HL-60 (cell line): ENCODE data around the gene PTPRR.

Experiments used
- DNase-seq, 2 experiments: peaks; one replicate each; pipeline ENCODE4 v3.0.0-alpha.2; 2010 to 2020; ENCODE audit warnings: low read depth in 1 of 2, low spot score in 1 of 2
- H3K27ac ChIP-seq: fragments of 250-450 bp; sonication (Bioruptor Pico); replicated peaks from 2 replicates; pipeline ENCODE4 v1.5.1; 2020; ENCODE audit warnings: mild to moderate bottlenecking, moderate library complexity
- H3K27me3 ChIP-seq: fragments of 250-450 bp; sonication (Bioruptor Pico); 2 replicates; pipeline ENCODE4 v1.5.1; 2021; ENCODE audit warnings: mild to moderate bottlenecking, moderate library complexity; ENCODE audit not compliant: insufficient read depth, poor library complexity, severe bottlenecking
- H3K4me3 ChIP-seq: replicated peaks from 2 replicates; pipeline ENCODE4 v1.5.1; 2011; ENCODE audit warnings: mild to moderate bottlenecking, control low read depth, low read length; ENCODE audit not compliant: insufficient read depth
- CTCF ChIP-seq: IDR thresholded peaks from one replicate; pipeline ENCODE4 v1.5.1; 2011; ENCODE audit warnings: low read length, control low read depth, inconsistent platforms; ENCODE audit not compliant: insufficient read depth
- GABPA ChIP-seq: IDR thresholded peaks from 2 replicates; pipeline ENCODE4 v1.6.1; 2012; ENCODE audit warnings: low read depth
- POLR2AphosphoS5 ChIP-seq: IDR thresholded peaks from 2 replicates; pipeline ENCODE4 v1.6.1; 2012; ENCODE audit warnings: low read depth
- REST ChIP-seq: IDR thresholded peaks from 2 replicates; pipeline ENCODE4 v1.6.1; 2012; ENCODE audit warnings: low read depth; ENCODE audit not compliant: insufficient replicate concordance
- SPI1 ChIP-seq: IDR thresholded peaks from 2 replicates; pipeline ENCODE4 v1.6.1; 2012; ENCODE audit warnings: low read depth, mild to moderate bottlenecking, borderline replicate concordance

Gene PTPRR

GRCh38 chr12:70784042-70784668, 136.4 kb downstream of the PTPRR start:
- no peak overlapping the region for H3K4me3 ChIP-seq
- TF ChIP-seq SPI1: no peak
- H3K27me3 ChIP-seq: no peaks in the 10 kb centered on the region
- DNase-seq: no peak
- H3K27ac ChIP-seq: no peak overlapping the region

GRCh38 chr12:70783455-70783854, 137.1 kb downstream of the PTPRR start:
- H3K4me3 ChIP-seq: no peak overlapping the region
- no peak for TF ChIP-seq CTCF
- TF ChIP-seq SPI1: no peak
- no peak for TF ChIP-seq GABPA
- TF ChIP-seq REST: no peak
- TF ChIP-seq POLR2AphosphoS5: no peak
- H3K27ac ChIP-seq: no peak overlapping the region
- DNase-seq: no peak
- H3K27me3 ChIP-seq: no peaks in the 10 kb centered on the region

GRCh38 chr12:70779250-70779649, 141.3 kb downstream of the PTPRR start:
- H3K4me3 ChIP-seq: no peak overlapping the region
- no peak for TF ChIP-seq GABPA
- TF ChIP-seq POLR2AphosphoS5: no peak
- TF ChIP-seq CTCF: no peak
- TF ChIP-seq SPI1: no peak
- no peak for TF ChIP-seq REST
- no peak overlapping the region for H3K27ac ChIP-seq
- H3K27me3 ChIP-seq: no peaks in the 10 kb centered on the region
- no peak for DNase-seq

- TF ChIP-seq CTCF: no peak
- TF ChIP-seq POLR2AphosphoS5: no peak
- no peak for TF ChIP-seq SPI1
- no peak for TF ChIP-seq GABPA
- no peak for TF ChIP-seq REST
- Histone ChIP-seq H3K27ac (no peak overlapping the region), H3K27me3 (no peaks in the 10 kb centered on the region), H3K4me3 (no peak overlapping the region)
- no peak for DNase-seq
These were observed 146.5 kb downstream of the PTPRR start for GRCh38 chr12:70774055-70774454.
